ENCODE measurements around the gene SIRPG. TPM values are rescaled to one million over a fixed set of nuclear protein-coding genes. Genes with fewer than 3 reads are reported as not detected.

The SIRPG gene
- not detected in 2 replicates for total RNA-seq

GRCh38 chr20:1657556-1658334, at the start of gene SIRPG:
SIRPG (minus strand) TSS chr20:1657779; CDS start chr20:1657714, 65 bp downstream.

DNA sequence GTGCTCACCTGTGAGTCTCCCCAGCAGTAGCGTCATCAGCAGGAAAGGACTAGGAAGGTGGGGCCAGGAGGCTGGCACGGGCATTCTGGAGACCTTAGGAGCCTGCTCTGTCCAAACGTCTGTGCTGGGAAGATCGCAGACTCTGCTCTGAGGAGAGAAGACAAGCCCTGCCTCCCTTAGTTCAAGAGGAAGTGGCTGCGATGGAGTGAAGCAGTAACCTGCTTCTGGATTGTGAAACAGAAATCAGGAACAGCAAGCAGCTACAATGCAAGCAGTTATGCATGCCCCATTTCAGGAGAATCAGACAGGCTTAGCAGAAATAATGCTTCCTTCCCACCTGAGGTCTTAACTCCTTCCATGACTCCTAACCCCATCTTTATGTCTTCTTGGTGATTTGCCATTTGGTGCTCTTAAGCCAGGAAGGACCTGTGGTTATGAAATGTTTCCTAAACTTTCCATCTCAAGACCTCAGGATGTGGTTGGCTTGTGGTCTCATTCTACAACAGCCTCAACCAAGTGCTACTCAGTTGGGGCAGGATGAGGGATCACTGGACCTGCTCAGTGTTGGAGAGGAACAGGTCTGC, 37.6 kb downstream of the SIRPG start, which contains the start of gene SIRPB1:
TSS of gene SIRPB1 (minus strand) at position 149 of the 584 bp plus-strand sequence. CDS start at position 84, 65 bp downstream.

Other genes with a start within 250 kb of the SIRPG start
- gene NSFL1C, start 190.9 kb downstream of the SIRPG start, total RNA-seq, result 30.4 and 35.8 TPM in 2 replicates
- not detected in 2 replicates for gene SIRPB2, start 166.4 kb downstream of the SIRPG start, total RNA-seq
- gene SIRPD, start 100.1 kb downstream of the SIRPG start, total RNA-seq, result not detected in 2 replicates
- 0.67 and 2.2 TPM in 2 replicates for gene SIRPB1, start 37.8 kb downstream of the SIRPG start, total RNA-seq
- 14.1 and 16.9 TPM in 2 replicates for gene SIRPA, start 237.6 kb upstream of the SIRPG start, total RNA-seq